NCI-H69 (cell line): Measurements from ENCODE around the gene HOXD4.

Experiments
- DNase-seq: peaks from one replicate; lab custom pipeline; 2025; lab: John Stamatoyannopoulos, UW

HOXD4 gene

DNA sequence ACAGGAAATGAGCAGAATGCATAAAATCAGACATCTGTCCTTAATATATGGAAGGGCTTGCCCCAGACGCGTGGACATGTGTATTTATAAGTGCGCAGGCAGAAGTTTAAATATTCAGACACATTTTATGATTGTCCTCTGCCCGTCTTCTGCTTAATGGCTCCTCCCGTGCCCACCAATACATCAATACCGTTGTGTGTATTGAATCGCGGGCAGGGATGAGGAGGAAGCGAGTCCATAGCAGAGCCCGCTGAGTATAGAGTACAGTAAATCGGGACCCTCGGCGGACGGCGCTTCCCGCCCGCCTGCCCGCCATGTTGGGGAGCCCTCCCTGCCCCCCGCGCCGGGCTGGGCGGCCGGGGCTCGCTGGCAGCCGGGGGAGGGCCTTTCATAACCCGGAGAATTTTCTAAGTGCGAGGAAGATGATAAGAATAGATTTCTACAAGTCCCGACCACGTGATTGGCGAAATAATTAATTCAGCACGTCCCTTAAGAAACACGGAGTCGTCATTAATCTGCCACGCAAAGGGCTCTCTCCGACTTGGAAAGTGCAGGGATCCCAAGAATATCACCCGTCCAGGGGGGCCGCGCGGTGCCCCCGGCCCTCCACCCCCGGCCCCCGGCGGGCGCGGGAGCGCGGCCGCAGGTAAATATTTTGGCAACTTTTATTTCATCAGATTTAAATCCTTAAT lies 5.6 kb downstream of the HOXD4 start, which contains the start of gene HOXD3:
TSS of gene HOXD3 (plus strand) at position 501 of the 692 bp plus-strand sequence. CDS start 11,808 bp downstream, outside the sequence.
- peak; percentile 65 for DNase-seq

DNA sequence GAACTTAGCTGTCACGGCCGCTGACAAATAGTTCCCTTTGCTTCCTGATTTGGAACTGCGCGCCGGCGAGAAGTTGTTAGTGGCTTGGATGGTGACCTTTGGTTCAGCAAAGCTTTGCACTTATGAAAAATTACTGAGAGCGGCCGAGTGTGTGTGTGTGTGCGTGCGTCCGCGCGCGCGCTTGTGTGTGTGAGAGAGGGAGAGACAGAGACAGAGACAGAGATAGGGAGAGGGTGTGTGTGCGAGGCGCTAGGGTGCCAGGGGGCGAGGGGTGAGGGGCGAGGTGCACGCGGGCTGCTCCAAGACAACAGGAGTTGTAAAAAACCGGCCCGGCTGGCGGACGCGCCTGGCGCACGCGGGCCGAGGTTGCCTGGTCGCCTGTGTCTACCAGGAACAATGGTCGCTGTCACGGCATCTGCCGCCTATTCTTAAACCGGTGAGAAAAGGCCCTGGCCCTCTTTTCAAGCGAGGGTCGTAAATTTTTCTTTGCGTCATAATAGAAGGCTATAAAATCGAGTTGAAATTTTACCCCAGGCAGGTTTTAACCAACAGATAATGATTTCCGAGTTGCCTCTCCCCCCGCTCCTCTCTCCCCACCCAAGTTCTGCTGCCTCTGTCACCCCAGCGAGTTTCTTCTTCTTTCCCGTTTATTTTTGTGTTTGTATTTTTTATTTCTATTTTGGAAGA lies 6.3 kb downstream of the HOXD4 start:
- peak; percentile 88 for DNase-seq

DNA sequence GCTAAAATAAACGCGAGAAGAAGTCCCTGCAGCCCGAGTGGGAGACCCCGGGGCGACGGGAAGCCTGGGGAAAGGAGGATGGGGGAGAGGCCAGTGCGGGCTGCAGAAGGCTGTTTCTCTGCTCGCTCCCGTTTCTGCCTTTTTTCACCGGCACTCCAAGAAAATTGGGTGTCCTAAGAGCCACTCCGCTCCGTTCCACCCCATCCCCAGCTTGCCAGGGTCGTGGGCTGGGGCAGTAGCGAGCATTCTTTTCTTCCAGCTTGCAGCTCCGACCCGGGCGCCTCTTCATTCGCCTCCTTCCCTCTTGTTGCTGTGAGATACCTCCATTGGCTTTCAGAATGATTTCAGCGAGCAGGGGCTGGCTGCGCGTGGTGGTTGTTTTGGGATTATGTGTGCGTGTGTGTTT lies 6.8 kb downstream of the HOXD4 start:
- DNase-seq: peak; percentile 73

DNA sequence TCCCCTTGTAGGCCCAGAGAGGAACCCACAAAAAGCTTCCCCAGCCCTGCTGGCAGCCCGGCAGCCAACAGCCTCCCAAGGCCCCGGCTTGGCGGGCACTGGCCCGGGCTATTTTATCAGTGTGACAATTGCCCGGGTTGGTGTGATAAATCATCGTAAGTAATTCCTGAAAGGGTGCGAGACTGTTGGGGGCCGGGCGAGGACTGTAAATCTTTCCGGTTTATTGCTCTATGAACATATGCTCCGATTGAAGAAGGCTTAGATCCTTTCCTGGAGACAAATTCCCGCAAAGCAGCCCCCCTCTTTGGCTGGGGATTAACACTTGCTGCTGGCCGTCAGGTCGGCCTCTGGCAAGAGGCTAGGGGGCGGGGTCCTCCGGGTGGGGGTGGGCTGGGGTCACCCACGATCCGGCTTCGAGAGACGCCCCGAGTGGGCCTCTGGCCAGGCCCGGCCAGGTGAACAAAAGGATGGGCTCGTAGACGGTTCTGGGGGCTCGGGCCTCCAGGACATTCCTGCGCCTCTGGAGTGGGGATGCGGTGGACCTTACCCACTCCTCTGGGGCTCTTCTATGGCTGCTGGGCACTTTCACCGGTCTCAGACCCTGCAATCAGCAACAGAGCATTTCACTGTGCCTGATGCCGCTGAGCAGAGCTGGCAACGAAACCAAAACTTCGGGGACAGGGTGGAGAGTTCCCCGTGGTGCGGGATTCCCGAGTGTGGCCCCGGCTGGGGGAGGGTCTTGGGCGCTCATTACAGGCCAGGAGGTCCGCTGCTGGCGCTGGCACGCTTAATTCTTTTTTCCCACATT lies 7.7 kb downstream of the HOXD4 start:
- peak; percentile 69 for DNase-seq

DNA sequence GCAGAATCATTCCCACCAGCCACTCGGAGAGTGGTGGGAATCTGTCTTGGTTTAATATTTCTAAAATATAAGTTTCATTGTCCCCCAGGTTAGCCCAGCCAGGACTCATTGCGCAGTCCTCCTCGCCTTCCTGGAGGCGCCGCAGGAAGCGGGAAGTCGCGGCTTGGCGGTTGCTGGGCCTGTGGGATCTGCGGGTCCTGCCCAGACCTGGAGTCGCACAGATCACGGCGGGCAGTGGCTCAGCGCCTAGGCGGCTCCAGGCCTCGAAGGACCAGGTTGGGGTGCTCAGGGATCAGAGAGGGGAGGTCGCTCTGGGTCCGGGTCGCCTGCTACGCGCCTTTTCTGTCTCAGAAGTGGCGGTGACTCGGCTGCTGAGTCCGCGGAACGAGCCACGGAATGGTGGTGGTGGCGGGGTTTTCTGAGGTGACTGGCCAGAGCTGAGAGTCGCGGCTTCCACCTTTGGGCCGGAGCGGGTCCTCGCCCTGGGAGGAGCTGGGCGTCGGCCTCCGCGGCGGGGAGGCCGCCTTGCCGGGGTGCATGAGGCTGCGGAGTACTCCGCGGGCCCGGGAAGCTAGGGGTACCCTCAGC lies 8.4 kb downstream of the HOXD4 start:
- DNase-seq: no peak

DNA sequence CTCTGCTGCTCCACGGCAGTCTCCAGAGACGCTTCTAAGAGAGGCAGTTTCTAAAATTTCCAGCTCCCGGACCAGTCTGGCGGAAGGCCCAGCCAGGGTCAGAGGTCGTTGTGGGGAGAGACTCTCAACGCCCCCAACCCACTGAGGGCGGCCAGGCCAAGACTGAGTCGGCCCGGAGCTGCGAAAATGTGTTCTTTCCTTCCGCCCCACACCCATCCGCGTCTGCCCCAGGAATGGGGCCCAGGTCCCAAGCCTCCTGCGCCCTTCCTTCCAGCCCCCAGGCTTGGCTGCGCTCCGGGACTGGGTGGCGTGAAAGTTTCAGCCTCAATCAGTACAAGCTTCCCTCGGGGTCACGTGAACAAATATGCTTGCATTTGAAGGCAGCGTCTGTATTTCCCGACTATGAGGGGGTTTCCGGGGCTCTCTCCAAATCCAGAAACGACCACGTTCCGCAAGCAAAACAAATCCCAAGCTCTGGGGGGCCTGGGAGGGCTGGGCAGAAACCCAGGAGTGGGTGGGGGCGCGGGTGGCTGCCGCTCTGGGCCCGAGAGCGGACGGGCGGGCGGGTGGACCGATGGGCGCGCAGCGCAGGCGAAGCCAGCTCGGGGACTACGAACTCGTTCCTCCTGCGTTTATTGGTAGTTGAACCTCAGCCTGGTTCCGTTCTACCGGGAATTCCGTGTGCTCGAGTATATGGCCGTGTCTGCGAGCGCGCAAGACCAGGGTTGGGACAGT lies 9.1 kb downstream of the HOXD4 start:
- DNase-seq: no peak

DNA sequence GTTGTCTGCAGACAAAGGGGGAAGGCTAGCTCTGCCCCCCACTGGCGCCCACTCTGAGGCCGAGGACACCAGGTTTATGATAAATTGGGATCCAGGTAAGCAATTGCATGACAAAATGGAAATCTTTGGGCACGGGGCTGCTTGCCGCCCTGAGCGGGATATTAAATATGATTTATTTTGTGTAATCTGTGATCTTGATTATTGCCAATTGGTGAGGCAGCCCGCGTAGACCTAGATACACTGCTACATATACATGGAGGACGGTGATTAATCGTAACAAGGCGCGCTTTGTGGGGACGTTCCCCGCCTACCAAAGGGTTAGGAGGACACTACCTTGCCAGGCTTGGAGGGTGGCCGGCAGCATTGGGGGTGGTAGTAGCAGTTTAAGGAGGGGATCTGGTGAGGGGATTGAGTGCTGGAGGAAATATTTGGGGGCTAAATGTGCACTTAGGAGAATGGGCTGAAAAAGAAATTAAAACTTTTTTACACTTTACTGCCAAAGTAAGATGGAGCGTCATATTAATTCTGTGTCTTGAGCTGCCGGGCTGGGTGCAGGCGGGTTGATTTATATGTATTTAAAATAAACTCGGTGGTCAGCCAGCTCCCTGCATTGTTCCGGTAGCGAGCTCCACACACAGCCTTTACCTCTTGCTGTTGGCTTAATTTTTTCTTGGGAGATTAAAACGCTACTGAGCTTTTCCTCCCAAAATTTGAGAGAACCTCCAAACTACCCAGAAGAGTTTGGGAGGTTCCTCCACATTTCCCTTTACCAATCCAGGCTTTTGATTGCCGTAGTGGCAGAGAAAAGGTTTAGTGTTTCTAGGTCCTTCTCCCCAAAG lies 9.9 kb downstream of the HOXD4 start:
- no peak for DNase-seq

DNA sequence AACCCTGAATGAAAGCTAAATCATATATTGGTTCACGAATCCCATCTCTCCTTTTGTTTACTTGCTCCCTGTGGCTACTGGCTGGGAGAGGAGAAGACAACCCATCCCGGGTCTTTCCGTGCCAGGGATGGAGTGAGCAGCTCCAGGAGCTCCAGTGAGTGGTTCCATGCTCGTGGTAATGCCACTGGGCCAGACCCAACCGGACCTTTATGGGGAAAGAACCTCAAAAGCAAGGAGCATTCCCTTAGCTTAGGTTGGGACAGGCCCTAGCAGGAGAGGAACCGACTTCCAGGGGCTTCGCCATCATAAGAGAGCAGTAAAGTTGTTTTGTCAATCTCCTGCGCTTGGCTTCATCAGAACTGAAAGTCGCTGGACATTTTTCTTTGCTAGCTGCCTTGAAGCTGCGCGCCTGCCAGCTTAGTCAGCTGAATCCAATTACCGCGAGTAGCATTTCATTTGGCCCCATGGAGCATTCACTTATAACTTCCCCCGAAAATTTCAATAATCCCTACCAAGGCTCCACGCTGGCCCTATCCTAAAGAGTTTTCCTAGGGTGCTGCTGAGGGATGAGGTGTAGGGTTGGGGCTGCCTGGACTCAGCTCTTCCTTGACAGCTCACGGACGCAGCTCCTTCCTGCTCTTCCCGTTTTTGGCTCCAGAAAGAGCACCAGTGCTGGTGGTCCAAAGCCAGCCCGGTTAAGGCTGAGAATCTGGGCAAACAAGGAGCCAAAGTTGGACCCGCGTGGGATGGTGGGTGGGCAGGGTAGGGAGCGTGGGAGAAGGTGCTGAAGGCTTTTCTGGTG lies 10.7 kb downstream of the HOXD4 start:
- DNase-seq: no peak

DNA sequence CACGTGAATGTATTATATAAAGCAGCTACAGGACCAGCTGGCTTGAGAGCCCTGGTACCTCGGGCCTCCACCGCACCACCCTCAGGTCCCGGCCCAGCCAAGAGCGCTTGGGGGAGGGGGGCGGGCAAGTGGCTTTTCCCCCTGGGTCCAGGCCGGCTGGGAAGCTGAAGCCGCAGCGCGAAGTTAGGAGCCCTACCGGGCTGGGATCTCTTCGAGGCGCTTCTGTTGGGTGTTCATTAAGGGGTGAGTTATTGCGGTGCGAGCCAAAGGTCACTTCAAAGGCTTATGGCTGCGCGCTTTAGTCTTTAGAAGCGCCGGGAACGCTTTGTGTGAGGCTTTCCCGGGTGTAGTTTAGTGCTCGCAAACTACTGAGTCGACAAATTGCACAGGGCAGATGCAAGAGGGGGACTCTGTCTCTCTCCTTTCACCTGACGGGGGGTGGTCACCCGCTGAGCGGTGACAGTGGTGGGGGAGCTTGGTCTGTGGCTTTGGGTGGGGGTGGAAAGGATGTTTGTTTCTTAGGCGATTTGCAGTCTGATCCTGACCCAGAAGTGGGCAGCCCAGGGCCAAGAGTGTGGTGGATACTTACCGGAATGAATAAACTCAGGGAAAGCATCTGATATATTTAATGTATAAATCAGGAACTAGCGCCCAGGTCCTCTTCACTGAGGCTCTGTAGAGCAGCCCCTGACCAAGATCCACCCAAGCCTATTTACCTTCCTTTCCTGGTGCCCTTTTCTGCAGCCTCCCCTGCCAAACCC lies 11.7 kb downstream of the HOXD4 start:
- DNase-seq: no peak

DNA sequence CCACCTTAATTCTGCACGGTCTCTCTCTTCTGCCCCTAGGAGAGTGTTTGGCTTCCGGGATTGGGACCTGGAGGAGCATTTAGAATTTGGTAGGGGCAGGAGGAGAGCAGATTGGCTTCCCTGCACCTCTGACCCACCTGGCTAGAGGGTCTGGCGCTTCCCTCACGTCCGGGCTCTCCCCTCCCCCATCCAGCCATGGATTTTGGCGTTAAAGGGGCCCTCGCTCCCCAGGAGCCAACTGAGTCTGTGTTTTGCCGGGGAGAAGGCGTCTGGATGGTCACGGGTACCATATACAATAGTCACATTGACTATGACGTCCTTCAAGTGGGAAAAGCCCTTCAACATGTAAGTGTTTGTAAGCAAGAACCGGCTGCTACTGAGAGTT lies 12.3 kb downstream of the HOXD4 start:
- no peak for DNase-seq

DNA sequence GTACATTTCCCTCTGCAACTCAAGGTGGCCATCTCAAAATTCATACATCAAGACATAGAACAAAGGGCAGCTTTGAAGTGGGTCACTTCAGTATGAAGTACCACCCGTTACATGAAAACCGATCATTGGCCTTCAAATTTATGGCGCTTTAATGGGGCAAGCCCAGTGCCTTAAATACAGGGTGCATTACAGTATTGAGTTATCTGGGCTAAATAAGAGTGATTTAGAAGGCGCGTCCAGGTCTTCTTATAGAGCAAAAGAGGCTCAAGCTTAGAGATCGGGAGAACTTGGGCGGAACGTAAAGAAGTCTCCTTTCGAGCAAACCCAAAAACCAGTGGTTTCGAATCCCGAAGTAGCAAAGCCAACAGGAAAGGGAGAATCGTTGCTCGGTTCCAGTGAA lies 12.9 kb downstream of the HOXD4 start:
- DNase-seq: no peak

DNA sequence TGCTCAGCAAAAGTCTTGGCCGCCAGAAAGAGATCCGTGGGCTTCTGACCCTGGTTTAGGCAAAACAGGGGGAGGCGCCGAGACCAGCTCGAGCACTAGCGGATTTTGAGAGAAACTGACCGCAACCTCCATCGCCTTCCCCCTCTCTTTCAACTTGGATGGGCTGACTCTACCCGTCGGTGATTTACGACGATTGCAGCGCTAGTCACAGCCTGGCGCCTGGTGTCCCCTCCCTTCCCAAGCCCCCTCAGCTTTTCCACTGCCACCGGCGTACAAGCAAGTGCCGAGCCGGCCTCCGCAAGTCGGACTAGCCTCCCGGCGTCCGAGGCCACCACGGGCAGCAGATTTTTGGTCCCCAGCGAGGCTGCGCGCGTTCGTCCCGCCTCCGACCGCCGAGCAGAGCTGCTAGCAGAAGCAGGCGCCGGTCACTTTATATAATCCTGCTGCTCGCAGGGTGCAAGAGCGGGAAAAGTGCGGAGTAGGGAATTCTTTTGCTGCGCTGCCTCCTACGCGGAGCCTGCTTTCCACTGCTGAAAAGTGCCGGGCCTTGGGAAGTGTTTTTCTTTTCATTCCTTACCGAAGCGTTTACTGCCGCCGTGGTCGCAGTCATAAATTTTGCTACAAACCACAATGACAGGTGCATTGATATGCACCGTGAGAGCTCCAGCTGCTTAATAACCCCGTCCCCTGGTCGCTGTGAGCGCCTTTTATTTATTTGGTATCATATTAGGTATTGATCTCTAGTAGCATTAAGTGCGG lies 13.4 kb downstream of the HOXD4 start:
- DNase-seq: no peak

DNA sequence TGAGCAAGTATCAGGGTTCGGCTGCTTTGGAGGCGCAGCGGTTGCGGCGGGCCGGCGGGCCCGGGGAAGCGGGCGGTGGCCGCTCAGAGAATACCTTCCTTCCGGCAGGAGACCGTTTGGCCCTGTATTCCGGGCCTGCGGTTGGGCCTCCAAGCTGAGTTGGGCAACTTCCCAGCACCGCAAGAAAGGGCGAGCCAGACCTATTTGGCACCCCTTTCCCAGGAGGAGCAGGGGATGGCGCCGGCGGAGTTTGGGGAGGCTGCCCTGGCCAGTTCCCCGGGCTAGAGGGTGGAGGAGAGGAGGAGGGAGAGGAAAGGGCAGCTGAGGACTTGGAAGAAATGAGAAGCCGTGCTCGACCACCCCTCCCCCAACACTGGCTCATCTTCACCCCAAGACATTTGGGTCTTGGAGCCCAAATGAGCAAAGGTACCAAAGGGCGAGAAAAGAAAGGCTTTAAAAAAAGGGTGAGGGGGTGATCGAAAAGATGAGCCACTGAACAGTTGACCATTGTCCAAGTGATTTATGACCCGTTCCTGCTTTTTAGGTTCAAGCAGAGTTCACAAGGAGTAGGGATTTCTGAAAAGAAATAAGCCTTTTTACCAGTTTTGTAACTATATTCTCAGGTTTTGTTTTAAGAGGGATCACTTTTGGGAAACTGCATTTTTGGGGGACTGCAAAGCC lies 14.2 kb downstream of the HOXD4 start:
- no peak for DNase-seq

DNA sequence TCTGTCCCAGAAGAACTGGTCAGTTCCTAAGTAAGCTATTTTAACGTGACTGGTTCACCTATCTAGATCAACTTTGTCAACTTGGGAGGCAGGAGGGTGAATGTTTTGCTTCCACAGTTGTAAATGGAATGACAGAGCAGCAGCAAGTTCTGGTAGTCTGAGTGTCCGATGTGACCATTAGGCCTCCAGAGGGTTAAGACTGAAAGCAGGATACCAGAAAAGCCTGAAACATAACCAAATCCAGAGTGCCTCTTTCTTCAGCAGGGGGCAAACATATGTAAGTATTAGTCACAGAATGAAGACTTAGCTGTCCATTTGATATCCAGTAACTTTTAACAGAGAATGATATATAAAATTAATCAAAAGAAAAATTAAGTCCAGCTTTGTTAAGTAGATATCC lies 14.9 kb downstream of the HOXD4 start:
- DNase-seq: no peak

DNA sequence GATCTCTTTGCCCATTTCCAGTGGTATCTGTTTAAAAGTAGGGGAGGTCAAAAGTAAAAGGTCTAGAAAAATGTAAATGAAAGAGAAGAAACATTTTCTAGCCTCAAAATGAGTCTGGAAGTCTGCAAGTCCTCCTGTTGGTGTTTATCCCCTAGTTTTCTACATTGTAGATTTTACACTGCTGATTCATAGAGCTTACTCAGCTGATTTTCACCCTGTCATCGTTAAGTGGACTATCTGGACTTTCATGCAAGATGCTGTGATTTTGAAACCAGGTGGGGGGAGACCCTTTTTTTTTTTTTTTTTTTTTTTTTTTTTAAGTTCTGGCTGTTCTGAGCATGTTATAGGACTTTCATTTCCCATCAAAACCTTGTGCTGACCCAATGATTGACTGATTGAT lies 16.0 kb downstream of the HOXD4 start:
- no peak for DNase-seq

DNA sequence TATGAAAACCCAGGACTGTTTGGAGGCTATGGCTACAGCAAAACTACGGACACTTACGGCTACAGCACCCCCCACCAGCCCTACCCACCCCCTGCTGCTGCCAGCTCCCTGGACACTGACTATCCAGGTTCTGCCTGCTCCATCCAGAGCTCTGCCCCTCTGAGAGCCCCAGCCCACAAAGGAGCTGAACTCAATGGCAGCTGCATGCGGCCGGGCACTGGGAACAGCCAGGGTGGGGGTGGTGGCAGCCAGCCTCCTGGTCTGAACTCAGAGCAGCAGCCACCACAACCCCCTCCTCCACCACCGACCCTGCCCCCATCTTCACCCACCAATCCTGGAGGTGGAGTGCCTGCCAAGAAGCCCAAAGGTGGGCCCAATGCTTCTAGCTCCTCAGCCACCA lies 17.8 kb downstream of the HOXD4 start:
- DNase-seq: no peak

DNA sequence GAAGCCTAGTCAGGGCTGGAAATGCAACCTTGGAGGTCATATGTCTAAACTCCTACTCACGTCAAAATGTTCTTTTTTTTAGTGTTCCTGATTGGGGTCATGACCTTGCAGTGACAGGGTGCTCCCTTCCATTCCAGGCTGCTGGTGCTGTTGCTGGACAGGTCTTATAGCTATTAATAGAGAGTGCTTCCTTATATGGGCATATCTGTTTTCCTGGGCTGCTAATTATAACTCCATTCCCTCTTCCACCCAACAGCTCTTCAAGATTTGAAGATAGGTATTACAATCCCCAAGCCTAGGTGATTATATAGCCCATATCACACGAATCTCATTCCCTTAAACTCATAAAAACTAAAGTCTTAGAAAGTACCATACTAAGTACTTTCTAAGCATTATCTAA lies 18.4 kb downstream of the HOXD4 start:
- no peak for DNase-seq
